Medulla oblongata (tissue), 1 donor: ENCODE data around the gene SLC35F1.

Source experiments
- DNase-seq: peaks from one replicate; pipeline ENCODE4 v3.0.0-alpha.2; 2015; ENCODE audit errors: extremely low spot score

Gene SLC35F1

DNA sequence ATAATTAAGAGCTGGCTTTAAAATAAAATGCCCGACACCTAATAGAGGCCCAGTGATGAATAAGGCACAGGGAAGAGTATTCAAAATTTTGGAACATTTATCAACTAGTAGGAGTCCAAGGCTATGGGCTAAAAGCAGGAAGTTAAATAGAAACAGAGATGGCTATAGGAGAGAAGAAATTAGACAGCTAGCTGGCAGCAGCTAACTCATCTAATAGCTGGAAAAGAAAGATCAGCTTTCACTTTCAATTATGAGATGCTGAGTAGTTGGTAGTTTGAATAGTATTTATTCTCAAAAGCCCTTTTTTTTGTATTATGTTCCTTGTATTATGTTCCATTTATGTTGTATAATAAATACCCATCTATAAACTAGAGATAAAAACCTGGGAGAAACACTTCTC is 215.7 kb downstream of the SLC35F1 start:
- DNase-seq: no peak

DNA sequence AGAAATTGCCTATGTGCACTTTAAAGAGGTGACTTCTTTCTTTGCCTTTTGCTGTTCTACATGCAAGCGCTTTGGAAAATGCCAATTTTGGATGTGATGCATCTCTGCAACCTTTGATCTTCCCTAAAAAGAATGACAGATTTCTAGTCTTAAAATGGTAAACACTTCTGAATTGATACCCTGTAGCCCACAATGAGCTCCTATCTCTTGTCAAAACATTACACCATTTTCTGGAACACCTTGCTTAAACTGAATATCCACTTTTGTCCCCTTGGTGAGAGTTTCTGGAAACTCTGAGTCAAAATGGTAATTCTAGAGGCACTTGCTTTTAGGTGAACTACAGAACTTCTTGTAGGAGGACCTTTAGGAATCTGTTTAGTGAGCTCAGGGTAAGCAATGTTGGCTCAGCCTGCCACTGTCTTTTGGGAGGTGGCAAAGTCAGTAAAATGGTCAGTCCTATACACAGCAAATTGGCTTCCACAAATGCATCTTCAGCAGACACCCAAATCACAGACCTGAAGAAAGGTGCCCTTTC is 216.5 kb downstream of the SLC35F1 start:
- DNase-seq: no peak

DNA sequence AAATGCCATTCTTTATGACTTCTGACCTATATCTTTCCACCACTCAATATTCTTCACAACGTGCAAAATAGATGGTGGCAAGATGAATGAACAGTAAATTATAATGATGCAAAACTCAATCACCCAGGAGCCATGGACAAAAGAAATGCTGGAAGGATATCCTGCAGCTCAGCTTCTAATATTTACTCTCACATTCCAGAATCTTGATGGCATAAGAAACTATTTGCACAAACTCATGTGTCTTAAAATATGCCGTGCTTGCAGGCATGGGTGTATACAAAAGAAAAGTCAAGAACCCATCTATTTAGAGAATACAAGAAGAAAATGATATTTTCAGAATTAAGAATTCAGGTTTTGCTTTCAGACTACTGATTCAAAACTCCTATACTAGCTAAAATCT is 217.8 kb downstream of the SLC35F1 start:
- no peak for DNase-seq

DNA sequence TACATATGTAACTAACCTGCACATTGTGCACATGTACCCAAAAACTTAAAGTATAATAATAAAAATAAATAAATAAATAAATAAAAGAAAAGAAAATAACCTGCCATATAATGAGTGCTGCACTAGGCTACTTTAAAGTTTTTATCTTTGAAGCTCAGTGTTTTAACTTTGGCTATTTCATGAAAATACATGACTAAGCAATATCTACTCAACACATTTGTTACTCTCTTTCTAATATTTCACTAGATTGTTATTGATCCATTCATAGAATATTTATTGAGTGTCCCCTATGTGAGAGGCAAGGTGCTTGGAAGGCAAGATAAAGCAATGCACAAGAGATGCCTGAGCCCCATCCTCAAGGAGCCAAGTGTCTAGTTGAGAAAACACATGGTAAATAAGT is 221.7 kb downstream of the SLC35F1 start:
- DNase-seq: no peak

DNA sequence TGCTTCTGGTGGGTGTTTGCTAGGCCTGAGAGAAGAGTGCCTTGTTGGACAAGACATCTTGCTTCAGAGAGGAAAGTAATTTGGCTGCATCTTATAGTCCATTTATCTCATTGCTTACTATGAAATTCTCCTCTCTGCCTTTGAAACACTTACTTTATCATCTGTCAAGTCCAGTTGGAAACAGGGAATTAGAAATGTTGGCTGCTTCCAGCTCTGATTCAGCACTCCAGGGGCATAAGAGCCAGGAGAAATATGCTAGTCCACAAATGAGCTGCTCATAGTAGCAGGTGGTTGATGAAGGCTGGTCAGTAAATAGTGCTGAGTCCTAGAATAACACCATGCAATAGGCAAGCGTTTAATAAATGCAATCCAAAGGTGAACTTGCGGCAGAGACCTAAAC is 227.1 kb downstream of the SLC35F1 start:
- DNase-seq: no peak

DNA sequence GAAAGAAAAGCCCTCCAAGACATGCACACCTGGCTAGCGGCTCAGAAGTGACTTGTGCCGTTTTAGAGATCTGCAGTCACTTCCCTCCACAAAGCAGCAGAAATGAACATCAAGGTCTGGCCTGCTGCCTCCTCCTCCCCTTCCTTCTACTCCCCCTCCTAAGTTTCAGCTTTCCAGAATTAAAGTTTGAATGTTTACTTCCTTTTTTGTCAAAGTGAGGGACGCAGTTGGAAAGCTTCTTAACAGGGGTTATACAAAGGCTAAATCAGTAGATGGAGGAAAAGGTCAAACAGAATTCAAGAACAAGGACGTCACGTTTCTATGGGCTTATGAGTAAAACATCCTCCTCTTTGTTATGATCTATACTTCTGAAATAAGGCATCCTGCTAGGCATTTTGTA is 227.7 kb downstream of the SLC35F1 start:
- DNase-seq: no peak

DNA sequence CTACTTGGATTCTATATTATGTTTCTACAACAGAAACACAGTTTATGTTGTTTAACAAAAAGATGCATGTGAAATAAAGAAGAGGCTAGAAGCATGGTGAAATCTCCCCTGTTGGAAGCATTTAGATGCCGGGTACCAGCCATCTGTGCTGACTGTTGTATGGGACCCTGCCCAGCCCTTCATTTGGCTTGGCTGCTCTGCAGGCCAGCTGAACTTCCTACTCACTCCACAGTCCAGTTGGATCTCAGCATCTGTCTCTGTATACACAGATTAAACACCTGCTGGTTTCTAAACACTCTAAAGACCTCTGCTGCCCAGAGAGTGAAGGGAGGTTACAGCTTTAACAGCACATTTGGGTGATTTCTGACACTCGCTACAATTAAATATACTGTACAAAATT is 228.3 kb downstream of the SLC35F1 start:
- no peak for DNase-seq

DNA sequence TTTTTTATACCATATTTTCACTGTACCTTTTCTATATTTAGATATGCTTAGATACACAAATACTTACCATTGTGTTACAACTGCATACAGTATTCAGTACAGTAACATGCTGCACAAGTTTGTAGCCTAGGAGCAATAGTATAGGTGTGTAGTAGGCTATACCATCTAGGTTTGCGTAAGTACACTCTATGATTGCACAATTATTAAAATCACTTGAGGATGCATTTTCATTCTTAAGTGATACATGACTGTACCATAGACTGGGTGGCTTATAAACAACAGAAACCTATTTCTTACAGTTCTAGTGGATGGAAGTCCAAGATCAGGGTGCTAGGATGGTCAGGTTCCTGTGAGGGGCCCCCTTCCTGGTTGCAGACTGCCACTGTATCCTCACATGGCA is 234.1 kb downstream of the SLC35F1 start:
- no peak for DNase-seq

DNA sequence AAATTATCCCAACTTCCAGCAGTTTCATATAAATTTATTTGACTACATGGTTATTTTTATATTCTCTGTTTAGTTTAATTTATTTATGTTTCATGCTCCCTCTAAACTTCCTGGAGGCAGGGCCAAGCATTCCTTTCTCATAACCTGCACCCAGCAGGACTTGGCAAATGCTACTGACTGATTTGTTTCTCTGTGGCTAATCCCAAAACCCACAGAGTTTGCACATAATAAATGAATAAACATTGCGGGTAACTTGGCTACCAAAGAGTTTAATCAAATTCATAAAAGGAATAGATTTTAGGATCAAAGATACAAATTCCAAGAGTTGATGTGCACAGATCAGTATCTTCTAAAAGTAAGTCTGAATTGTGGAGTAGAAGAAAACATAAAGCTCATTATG is 239.5 kb downstream of the SLC35F1 start:
- DNase-seq: no peak

DNA sequence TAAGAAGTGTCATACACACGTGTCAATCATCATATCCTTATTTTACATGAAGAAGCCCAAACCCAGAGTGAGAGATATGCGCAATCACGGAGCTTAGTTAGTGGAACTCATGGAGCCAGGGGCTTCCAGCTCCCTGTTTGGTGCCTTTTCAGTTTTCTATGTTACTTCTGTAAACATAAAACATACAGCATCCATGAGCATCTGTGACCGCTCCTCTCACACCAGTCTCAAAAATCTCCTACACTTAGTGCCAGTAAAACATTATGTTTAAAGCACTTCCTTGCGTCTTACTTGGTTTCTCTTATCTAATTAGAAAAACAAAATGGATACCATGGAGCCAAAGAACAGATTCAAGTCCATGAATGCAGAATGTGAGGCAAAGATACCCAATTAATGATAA is 240.4 kb downstream of the SLC35F1 start:
- DNase-seq: no peak

DNA sequence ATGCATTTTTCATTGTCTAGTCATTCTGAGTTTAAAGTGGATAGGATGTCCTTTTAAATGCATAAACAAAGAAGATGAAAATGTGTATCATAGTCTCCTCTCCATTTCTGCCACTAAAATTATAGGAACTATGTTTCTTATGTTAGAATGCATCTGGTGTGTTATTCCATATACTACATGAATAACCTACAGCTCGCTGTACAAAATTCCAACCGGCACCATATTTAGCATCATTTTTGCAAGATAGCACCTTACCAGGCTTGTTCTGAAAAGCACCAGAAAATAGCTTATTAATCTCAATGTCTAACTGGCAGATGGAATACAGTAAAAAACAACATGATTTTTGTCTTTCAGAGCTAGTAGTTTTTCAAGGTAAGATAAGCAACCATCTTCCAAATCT is 241.5 kb downstream of the SLC35F1 start:
- DNase-seq: no peak

DNA sequence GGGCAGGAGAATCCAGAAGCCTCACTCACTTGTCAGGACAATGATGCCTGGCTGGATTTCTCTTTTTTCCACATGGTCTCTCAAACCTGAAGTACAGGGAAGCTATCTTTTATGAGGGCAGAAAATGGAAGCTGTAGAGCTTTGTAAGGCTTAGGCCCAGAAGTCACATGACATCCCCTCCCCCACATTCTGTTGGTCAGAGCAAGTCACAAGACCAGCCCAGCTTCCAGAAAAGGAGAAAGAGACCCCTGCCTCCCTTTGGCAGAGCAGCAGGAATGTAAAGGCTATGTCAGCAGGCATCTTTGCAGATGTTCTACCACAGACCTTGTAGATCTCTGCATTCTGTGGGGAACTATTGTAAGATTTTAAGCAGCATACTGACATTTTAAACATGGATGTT is 245.5 kb downstream of the SLC35F1 start:
- no peak for DNase-seq

DNA sequence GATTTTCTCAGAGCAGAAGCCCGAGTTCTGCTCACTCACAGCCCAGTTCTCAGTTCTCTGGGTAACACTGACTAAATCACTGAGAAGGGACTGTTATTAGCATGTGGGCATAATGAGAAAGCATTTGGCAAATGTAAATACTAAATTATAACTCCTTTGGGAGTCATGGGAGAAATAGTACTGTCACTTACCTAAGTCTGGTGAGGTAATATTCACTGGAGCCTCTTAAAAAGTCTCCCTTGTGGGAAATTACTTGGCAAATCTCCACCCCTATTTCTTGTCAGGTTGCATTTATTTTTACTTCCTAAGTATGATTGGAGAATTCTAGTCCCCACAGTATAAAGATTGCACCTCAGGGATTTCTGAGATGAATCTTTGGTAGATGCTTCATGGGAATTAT is 254.3 kb downstream of the SLC35F1 start:
- no peak for DNase-seq

DNA sequence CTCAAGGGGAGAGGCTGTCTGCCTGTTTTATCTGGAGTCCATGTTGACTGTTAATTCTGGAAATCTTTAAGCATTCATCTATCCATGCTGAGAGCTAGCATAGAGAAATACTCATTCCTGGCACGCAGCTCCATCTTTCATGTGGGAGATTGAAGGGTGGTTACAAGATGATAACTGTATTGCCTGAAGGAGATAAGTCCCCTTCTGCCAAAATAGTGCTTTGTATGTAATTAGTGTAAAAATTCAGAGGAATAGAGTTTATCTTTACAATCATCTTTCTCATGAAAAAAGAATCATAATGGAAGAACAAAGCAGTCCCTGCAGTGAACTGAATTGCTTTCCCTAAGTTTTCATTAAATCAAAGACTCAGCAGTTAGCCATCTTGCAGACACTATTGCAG is 256.5 kb downstream of the SLC35F1 start:
- DNase-seq: no peak

DNA sequence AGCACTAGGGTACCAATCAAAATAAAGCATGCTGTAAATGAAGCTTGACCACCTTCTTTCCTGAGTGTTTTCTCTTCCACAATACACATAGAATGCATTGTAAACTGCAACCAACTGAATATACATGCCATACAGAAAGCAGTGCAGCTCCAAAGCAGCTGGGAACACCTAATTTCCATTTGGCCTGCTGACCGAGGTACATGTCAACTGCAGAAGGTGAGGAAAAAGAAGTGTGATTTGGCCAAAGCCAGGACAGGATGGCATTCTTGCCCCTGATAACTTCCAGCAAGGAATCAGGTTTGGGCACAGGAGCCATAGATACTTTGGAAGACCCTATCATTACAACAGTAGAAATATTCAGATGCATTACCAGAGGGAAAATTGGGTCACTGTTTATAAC is 258.4 kb downstream of the SLC35F1 start:
- DNase-seq: no peak

DNA sequence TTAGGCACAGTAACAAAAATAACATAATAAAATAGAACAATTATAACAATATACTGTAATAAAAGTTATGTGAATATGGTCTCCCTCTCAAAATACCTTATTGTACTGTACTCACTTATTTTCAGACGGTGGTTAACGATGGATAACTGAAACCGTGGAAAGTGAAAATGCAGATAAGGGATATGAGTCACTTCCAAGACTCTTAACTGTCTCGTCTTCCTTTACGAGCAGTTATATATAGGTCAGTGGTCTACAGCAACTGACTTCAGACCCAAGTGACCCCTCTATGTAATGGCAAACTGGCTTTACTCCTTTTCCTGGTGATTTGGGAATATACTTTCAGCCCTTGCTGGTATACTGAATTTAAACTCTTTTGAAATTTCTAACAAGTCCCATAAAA is 261.4 kb downstream of the SLC35F1 start:
- no peak for DNase-seq

DNA sequence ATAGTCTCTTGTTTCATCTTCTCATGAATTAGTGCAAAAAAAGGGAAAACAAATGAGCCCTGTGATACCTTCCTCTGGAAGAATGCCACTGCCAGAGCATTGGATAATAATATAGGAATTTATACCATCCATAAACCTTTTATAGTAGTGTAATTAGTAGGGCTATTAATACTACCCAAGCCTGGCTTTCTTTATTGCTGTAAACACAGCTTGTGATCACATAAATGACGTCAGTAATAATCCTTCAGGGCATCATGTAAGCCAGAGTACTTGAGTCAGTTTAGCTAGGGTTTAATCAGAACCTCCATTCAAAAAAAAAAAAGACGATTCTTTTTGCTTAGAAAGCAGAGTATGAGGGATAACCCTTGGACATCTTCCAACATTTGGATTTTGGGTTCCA is 264.8 kb downstream of the SLC35F1 start:
- DNase-seq: no peak

DNA sequence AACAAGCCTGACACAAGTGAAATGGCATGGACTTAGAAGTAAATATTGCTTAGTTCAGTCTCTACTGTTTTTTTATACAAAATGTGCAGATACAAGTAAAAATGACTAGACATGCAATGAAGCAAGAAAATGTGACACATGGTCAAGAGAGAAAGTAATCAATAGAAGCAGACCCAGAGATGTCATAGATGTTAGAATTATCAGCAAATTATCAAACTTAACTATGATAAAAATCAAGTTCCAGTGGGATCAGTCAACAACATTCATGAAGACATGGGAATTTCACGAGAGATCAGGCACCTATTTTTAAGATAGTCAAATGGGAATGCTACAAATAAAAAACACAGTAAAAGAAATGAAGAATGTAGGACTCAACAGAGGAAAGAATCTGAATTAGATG is 267.0 kb downstream of the SLC35F1 start:
- no peak for DNase-seq

DNA sequence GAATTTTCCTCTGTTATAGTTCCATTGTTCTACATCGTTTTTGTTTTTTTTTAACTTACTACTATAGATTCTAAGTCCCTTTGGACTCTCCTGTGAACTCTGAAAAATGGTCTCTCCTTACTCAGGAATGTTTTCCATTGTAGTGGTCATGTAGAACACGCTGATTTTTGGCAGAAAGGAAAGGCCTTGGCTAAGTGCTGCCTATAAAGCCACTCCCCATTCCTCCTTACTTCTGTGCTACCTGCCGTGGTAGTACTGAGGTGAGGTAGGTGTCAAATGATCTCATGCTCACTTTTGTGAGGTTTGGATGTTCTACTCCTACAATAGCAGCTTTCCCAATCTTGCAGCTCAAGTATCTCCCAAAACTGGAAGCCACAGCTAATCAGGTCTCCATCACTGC is 270.7 kb downstream of the SLC35F1 start:
- DNase-seq: no peak

DNA sequence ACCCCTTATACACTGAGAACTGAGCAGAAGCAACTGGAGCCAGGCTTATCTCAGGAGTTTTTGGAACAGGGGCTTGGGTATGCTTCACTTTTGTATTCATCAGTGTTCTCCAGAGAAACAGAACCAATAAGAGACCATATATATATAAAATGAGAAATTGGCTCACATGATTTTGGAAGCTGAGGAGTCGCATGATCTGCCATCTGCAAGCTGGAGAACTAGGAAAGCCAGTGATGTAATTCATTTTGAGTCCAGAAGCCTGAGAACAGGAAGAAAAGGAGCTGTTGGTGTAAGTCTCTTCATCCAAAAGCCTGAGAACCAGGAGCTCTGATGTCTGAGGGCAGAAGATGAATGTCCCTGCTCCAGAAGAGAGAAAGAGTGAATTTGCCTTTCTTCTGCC is 272.0 kb downstream of the SLC35F1 start:
- DNase-seq: peak; percentile 17

DNA sequence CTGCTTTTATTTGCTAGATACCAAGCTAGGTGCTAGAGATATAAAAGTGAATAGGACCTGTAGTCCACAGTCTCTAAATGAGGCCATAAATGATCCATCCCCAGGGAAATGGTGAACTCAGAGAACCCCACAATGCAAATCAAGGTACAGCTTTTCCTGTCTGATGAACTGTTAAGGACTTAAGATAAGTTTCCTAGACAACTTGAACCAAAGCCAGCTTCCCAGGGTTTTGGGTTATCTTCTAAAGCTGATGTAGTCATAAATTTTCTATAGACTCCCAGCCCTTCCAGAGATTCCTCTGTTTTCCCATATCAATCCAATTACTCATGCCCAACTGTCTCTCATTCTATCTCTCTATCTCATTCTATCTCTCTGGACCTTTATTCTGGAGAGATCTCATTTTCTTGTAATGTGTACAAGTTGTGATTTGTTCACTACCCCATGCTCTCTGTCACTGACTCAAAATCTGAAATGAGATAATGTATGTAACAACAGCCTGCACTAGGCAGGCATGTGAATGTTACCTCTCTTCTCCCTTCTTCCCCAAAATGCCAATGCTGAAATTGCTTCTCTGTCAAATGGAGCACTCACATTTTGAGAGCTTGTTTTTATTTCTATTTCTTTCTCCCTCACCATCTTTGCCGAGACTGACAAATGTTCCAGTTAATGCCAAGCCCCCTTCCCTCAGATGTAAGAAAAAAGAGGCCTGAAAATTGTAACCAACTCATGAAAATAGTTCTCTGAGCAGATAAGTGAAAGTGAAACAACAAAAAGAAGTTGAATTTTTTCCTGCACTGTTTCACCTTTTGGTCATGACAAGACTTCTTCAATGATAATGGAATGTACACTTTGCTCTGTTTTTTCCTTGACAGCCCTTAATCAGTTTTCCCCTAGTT is 279.9 kb downstream of the SLC35F1 start:
- no peak for DNase-seq

DNA sequence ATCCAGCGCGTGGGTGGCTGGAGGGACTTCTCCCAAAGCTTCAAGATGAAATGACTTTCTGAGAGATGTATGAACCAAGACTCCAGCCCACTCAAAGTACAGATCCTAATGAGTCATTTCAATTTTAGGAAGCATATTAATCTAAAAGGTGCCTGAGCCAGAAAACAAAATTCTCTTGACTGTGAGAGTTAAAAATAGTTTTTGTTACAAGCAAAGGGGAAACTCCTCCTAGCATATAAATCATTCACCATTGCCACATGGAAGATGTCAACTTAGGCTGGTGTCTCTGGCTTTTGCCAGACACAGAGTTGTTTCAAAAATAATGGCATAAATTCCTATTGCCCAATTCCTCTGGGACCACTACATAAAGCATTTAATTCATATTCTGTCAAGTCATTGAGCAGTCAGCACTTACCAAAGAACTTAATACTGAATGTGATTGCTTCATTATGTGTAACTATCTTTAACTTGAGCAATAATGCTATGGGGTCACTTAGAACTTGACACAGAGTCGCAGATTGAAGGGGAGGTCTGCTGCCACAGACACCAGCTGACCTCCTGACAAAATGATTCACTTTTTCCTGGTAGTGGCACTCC is 280.6 kb downstream of the SLC35F1 start:
- DNase-seq: no peak

DNA sequence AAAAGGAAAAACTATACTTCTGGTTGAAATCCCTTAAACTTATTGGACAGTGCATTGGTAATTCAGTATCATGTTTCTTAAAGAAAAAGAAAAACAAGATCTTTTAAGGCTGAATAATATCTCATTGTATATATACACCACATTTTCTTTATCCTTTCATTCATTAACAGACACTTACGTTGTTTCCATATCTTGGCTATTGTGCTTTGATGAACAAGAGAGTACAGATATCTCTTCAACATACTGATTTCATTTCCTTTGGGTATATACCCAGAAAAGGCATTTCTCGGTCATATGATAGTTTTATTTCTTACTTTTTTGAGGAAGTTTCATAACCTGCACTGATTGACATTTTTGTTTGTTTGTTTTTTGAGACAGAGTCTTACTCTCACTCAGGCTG is 281.5 kb downstream of the SLC35F1 start:
- DNase-seq: no peak
